Choroid plexus epithelial cell (primary cell): ENCODE data around the gene DUS2.
"Not testable (repeated sequence)": the region's sequence is repeated elsewhere in the genome, so short reads cannot be mapped to it uniquely, and the experiment has no call there.

ENCODE experiments used
- DNase-seq: peaks from one replicate; pipeline ENCODE4 v3.0.0-alpha.2; 2010; ENCODE audit warnings: low read depth
- H3K4me3 ChIP-seq: 2 replicates; pipeline ENCODE4 v1.5.1; 2011; ENCODE audit warnings: low read depth, mild to moderate bottlenecking, control low read depth, low read length, moderate library complexity
- CTCF ChIP-seq: conservative IDR thresholded peaks from 2 replicates; pipeline ENCODE4 v1.5.1; 2011; ENCODE audit warnings: low read depth, mild to moderate bottlenecking, control low read depth, inconsistent platforms, low read length, moderate library complexity

The DUS2 gene

GRCh38 chr16:67992661-67993206 lies 30.4 kb upstream of the DUS2 start:
- no peak for TF ChIP-seq CTCF
- no peak for DNase-seq
- no peak overlapping the region for H3K4me3 ChIP-seq

DNA sequence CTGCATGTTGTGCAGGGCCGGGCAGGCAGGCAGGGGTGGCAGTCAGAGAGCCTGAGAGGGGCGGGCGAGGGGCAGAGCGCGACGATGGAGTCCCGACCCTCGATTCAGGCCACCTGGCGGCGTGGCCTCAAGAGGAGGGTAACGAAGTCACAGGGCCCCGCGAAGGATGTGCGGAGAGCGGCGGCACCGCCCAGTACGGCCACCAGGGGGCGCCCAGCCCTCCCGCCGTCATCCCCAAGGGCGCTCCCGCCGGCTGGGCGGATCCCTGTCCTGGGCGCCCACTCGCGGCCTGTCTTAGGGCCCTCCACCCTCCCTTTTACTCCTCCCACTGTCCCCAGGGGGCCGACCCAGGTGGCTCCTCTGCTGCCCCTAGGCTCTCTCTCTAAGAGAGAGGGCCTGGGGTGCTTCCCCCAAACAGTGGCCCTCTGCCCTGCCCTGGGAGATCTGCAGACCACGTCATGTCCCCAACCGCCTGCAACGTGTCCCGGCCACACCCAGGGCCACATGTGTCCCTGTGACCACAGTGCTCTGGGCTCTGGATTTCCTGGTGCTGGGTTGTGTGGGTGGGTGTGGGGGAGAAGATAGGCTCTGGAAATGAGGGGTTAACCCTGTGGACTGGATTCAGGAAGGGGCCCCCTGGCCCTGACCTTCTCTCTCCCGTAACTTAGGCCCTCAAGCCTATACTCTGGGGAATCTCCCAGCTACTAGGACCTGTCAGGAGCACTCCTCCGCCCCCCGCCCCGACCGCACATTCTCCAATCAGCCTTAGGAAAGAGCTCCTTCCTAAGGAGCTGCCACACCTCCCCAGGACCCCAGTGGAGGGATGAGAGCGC lies 29.7 kb upstream of the DUS2 start:
- DNase-seq, result peak; percentile 74
- peak; percentile 73 for TF ChIP-seq CTCF
- peak overlapping the region; percentile 38 for H3K4me3 ChIP-seq

DNA sequence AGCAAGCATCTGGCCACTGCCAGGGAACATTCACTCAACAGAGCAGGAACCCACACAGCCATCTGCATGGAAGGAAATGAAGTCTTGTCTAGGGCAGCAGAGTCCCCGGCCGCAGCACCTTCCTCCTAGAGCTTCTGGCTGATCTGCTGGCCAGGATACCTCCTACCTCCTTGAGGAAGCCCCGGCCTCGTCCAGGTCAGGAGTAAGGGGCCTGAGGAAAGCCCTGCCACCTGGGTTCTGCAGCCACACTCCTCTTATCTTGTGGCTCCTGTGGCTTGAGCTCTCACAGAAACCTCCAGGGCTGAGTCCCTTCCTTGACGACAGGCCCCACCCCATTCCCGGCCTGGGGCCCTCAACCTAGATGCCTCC lies 29.1 kb upstream of the DUS2 start:
- not testable (repeated sequence) for H3K4me3 ChIP-seq, DNase-seq

GRCh38 chr16:67995423-67995822 lies 27.7 kb upstream of the DUS2 start:
- TF ChIP-seq CTCF, result no peak
- no peak overlapping the region for H3K4me3 ChIP-seq
- no peak for DNase-seq

- no peak overlapping the region for H3K4me3 ChIP-seq
- DNase-seq, result no peak
- TF ChIP-seq CTCF, result no peak
Measured at GRCh38 chr16:67996666-67997065, 26.4 kb upstream of the DUS2 start.

DNA sequence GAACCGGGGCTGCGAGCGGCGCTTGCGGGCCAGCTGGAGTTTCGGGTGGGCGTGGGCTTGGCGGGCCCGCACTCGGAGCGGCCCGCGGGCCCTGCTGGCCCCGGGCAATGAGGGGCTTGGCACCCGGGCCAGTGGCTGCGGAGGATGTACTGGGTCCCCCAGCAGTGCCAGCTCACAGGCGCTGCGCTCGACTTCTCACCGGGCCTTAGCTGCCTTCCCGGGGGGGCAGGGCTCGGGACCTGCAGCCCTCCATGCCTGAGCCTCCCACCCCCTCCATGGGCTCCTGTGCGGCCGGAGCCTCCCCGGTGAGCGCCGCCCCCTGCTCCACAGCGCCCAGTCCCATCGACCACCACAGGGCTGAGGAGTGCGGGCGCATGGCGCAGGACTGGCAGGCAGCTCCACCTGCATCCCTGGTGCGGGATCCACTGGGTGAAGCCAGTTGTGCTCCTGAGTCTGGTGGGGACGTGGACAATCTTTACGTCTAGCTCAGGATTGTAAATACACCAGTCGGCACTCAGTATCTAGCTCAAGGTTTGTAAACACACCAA lies 24.8 kb upstream of the DUS2 start:
- H3K4me3 ChIP-seq, DNase-seq: not testable (repeated sequence)

GRCh38 chr16:67998779-67999688 lies 24.1 kb upstream of the DUS2 start, which contains the start of gene DPEP2:
Gene DPEP2, minus strand, starts transcription at chr16:67999484. Its CDS starts 6,272 bp downstream, at chr16:67993212.
- DNase-seq, H3K4me3 ChIP-seq: not testable (repeated sequence)

DNA sequence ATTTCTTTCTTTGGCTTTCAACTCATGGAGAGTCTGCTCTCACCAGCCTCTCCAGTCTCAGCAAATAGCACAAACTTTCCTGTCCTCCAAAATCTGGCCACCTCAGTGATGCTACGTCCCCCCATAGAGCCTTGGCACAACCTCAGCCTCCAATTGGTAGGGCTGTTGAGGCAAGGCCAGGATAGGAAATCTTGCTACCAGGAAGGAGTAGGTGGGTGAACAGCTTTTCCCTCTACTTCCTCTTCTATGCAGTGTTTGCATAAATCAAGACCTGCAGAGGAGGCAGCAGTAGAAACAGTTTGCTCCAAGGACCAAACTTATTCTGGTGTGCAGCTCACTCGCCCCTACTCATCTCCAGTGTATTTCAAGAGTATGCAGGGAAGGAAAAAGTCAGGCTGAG lies 23.1 kb upstream of the DUS2 start:
- no peak for TF ChIP-seq CTCF
- no peak for DNase-seq
- H3K4me3 ChIP-seq, result no peak overlapping the region
